ENCODE data around the gene FAM162B.

- TF ChIP-seq SPI1 (IDR thresholded peaks at IDR 0.05; ENCODE audit: low read depth, low read length) = no peak
- no peak for TF ChIP-seq POLR2A (IDR thresholded peaks at IDR 0.05; ENCODE audit: low read depth, low read length)
- no peak for TF ChIP-seq POLR2AphosphoS5 (IDR thresholded peaks at IDR 0.05; ENCODE audit: low read depth, low read length)
- TF ChIP-seq TAF1 (IDR thresholded peaks at IDR 0.05; ENCODE audit: low read depth, low read length) = no peak
Measured at GRCh38 chr6:116764961-116765841, at the start of gene FAM162B.
